HUDEP-2 (cell line): ENCODE results near the gene ETS2.

Source experiments
- DNase-seq, 76 experiments: peaks; one replicate each; lab custom pipeline; 2025; ENCODE audit not compliant: unreplicated experiment in 76 of 76; lab: John Stamatoyannopoulos, UW

Gene ETS2

GRCh38 chr21:38852278-38852677 is 46.5 kb downstream of the ETS2 start:
- no peak for DNase-seq

GRCh38 chr21:38852708-38853107 is 47.0 kb downstream of the ETS2 start:
- DNase-seq: no peak

DNA sequence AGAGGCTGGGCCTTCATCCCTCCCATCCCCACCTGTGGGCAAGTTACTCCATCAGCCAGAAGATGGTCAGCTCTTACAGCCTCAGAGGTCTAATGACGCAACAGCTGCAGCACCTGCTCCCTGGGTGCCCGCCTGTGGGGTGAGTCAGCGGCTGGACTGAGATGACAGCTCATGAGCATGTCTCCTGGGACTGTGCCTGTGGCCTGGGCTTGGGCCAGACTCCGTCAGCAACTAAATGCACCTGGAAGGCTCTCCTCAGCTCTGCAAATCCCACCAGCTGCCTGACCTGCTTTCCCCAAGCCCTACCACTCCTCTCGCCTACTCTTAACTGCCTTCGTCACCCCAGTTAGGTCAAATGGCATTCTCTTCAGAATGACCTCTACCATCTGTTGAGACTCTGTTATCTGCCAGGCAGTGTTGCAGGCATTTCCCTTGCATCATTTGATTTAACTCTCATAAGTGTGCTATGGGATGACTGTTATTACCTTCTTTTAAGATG is 47.7 kb downstream of the ETS2 start:
- DNase-seq: peak in 6 of 76 experiments; percentile 11 to 34 (median 20)

DNA sequence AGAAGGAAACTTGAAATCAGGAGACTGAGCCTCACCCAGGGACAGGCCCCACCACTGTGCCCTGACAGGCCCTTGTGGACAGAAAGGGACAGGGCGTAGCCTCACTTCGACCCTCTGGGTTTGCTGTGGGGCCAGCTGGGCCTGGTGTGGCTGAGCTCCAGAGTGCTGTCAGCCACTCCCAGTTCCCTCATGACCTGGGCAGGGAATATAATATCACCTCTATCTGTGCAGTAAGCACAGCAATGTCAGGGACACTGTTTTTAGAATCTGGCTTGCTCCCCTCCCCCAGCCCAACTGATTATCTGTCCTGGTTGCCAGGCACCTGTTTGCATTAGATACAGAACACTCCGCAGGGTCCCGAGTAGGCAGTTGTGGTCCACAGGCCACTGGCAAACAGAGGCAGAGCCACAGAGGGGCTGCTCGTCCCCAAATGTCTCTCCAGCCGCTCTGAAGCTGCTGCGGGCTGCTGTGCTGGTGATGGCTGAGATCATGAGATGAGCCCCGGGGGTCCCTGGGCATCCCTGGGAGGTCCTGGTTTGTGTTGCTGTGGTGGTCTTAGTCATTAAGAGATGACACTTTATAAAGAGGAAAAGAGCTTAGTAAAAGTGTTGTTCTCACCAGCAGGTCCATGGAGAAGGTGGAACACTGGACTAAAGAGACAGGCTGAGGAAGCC is 51.6 kb downstream of the ETS2 start:
- peak in 28 of 76 experiments; percentile 16 to 68 (median 30) for DNase-seq

- DNase-seq: no peak
These were observed 52.5 kb downstream of the ETS2 start for GRCh38 chr21:38858026-38858811.

- no peak for DNase-seq
These were observed 53.1 kb downstream of the ETS2 start for GRCh38 chr21:38858812-38859205.

DNA sequence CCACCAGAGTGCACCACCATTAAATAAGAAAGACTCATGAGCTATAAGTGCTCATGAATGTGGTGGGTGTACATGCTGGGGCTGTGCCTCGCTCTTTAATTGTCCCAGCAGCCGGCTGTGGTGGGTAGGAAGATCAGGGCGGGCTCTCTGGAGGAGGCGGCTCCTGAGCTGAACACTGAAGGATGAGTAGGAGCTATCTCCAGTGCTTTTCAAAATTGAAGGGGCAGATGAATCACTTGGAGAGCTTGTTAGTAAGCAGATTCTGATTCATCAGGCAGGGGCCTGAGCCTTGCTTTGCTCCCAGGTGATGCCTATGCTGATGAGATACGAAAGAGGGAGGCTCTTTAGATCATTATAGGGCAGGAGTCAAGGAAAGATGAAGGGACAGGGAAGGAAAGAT is 54.1 kb downstream of the ETS2 start:
- DNase-seq: no peak

DNA sequence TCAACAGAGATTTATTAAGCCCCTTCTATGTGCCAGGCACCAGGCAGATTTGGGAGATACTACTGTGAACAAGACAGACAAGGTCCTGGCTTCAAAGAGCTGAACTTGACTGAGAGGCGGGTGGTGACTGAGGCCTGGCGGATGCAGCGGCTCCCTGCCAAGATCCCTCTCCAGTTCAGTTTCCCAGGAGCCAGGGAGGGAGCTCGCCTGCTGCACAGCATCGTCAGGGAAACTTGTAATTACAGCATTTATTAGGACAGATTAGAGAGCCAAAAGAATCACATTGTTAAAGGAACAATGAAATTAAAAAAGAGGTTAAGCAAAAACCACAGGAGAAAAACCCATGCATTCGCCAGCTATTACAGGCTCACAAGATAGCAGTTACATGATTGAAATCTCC is 55.3 kb downstream of the ETS2 start:
- no peak for DNase-seq

DNA sequence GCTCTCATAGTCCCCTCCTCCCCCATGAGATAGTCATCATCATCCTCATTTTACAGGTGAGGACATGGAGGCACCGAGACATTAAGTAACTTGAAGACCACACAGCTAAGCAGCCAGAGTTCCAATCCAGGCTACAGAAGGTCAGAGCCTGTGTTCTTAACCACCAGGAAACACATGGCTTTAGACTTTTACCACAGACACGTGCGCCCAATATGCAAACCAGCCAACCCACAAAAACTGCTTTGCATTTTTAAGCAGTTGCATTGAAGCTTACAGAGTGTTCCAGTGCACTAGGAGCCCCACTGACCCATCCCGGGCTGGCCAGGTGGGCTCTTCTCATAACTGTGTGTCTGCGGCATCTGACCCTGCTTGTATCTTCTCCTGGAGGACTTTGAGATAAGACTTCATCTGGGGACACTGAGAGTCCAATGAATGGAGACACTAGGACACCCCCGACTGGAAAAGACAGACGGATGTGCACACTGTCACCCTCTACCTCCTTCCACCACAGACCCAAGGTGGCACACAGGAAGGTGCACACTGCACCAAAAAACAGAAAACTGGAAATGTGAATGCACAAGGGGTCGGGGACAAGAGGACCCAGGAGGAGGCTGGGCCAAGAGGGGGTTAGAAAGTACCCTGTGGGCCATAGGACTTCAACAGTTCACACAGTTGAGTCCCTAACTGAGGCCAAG is 56.4 kb downstream of the ETS2 start:
- DNase-seq: no peak

DNA sequence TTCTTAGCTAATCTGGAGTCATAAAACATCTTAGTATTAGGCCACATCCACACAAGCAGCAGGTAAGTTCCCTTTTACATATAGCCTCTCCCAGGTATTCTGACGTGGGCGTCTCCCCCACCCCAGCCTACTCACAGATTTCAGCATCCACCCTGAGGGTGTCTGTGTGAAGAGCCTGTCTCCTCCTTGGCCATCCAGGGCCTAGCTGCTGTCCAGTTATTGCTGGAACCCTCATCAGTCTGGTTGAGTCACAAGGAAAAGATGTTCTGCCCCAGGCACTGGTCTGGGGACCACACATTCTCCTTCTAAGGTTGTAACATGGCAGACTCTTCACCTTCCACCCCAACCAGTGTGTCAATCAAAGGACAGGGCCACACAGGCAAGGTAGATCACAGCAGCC is 57.6 kb downstream of the ETS2 start:
- no peak for DNase-seq

DNA sequence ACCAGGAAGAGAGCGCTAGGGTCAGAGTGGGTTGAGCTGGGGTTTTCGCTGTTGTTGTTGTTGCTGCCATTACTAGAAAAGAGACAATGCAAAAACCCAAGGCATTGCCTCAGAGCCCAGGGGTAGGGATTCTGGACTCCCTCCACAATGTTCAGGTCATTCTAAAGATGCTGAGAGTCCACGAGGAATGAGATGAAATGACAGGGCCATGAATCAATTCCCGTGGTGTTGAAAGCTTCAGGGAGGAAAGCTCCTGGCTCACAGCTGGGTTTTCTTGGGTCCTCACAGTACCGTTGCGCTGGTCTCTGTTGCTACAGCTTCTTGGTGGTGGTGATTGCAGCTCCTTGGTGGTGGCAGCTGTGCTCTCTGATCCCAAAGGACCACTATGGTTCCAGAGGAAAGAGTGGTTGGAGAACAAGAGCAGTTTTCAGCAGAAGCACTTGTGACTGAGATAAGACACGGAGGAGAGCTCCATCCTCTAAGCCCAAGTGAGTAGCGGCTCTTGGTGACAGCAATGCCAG is 58.2 kb downstream of the ETS2 start:
- DNase-seq: no peak

GRCh38 chr21:38864964-38865363 is 59.2 kb downstream of the ETS2 start:
- no peak for DNase-seq

- no peak for DNase-seq
These were observed 63.5 kb downstream of the ETS2 start for GRCh38 chr21:38869196-38869595.

DNA sequence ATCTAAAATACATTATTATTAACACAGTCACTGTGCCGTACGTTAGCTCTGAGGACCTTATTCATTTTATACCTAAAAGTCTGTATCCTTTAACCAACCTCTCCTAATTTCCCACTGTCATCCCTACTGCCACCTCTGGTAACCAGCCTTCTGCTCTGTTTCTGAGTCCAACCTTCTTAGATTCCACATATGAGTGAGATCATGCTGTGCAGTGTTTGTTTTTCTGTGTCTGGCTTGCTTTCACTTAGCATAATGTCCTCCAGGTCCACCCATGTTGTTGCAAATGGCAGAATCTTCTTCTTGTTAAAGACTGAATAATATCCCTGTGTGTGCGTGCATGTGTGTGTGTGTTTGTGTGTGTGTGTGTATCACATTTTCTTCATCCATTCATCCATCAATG is 64.2 kb downstream of the ETS2 start:
- no peak for DNase-seq
